ENCODE data around the gene TMOD2. TPM values are rescaled to one million over a fixed set of nuclear protein-coding genes. Genes with fewer than 3 reads are reported as not detected.

Gene TMOD2
- total RNA-seq, 4 donors from 2014 or later: 41.6 to 113 (median 54.7) TPM

DNA sequence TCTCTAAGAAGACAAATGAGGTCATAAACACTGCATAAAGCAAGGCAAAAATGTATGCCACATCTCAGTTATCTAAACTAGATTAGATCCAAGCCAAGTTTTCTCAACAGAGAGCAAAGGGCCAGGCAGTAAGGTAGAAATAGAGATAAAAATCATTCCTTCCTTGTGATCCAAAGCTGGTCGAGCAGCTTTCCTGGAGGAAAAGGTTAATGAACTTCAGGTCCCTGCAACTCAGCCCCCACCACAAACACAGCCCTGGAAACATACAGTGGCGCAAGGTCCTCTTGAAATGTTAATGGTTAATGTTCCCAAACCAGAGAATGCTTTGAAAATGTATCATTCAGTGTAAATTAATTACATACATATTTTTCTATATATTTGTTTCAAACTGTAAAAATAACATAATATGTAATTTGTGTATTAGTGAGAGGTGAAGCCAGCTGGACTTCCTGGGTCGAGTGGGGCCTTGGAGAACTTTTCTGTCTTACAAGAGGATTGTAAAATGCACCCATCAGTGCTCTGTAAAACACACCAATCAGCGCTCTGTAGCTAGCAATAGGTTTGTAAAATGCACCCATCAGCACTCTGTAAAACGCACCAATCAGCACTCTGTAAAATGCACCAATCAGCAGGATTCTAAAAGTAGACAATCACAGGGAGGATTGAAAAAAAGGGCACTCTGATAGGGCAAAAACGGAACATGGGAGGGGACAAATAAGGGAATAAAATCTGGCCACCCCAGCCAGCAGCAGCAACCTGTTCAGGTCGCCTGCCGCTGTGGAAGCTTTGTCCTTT, 31.0 kb upstream of the TMOD2 start:
- peaks cover 0 to 18% (median 0%) of the 10 kb centered on the region in 3 donors for H3K36me3 ChIP-seq
- H3K27ac ChIP-seq: no peak overlapping the region
- H3K9me3 ChIP-seq: no peaks in the 10 kb centered on the region
- DNase-seq (ENCODE audit: low spot score in 2 of 2): no peak
- peaks cover 0 to 15% (median 3%) of the 10 kb centered on the region in 4 donors for H3K4me1 ChIP-seq
- TF ChIP-seq, protein P1, sequence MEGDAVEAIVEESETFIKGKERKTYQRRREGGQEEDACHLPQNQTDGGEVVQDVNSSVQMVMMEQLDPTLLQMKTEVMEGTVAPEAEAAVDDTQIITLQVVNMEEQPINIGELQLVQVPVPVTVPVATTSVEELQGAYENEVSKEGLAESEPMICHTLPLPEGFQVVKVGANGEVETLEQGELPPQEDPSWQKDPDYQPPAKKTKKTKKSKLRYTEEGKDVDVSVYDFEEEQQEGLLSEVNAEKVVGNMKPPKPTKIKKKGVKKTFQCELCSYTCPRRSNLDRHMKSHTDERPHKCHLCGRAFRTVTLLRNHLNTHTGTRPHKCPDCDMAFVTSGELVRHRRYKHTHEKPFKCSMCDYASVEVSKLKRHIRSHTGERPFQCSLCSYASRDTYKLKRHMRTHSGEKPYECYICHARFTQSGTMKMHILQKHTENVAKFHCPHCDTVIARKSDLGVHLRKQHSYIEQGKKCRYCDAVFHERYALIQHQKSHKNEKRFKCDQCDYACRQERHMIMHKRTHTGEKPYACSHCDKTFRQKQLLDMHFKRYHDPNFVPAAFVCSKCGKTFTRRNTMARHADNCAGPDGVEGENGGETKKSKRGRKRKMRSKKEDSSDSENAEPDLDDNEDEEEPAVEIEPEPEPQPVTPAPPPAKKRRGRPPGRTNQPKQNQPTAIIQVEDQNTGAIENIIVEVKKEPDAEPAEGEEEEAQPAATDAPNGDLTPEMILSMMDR (IDR thresholded peaks at IDR 0.05): no peak
- TF ChIP-seq EP300 (IDR thresholded peaks at IDR 0.05) (no peak), POLR2A (IDR thresholded peaks at IDR 0.05) (no peak)
- no peak overlapping the region for H3K4me3 ChIP-seq
- WGBS, 2 donors: 84 to 86% methylated on average over 8 of the region's 8 CpGs
- H3K27me3 ChIP-seq: no peaks in the 10 kb centered on the region

DNA sequence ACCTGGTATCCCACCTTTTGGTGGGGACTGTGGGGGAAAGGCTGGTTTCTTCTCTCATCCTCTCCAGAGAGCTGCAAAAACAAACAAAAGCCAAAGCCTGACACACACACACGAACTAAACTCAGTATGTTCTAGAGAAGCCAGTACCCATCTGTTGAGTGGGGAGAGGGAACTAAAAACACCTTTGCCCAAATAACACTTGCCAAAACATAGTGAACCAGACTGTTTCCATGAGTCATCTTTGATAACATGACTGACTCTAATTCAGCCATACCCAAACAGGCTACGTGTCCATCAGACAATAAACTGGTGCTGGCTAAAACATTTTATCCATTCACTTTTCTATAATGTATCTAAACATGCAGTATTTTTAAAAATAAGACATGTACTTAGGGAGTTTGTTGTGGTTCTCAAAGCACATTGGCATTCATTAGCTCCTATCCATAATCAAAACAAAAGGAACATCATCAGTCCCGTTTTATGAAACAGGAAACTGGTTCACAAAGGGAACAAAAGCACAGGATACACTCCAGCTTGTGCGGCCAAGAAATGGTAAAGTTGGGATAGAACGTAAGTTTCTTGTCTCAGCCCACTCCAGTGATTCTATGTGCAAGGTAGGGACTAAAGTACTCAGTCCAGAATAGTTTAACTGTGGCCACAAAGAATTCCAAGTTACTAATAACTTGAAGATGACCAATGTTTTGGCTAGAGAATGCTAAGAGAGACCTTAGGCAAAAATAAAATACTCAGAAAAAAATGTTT, 30.0 kb upstream of the TMOD2 start:
- Histone ChIP-seq H3K9me3 (no peaks in the 10 kb centered on the region), H3K4me3 (no peak overlapping the region), H3K4me1 (peaks cover 0 to 20% (median 6%) of the 10 kb centered on the region in 4 donors), H3K27me3 (no peaks in the 10 kb centered on the region), H3K36me3 (peaks cover 0 to 15% (median 0%) of the 10 kb centered on the region in 3 donors), H3K27ac (no peak overlapping the region)
- TF ChIP-seq EP300 (IDR thresholded peaks at IDR 0.05) (no peak), POLR2A (IDR thresholded peaks at IDR 0.05) (no peak)
- TF ChIP-seq, protein P1 (IDR thresholded peaks at IDR 0.05): no peak
- no peak for DNase-seq (ENCODE audit: low spot score in 2 of 2)
- 77 to 78% methylated on average over 5 of the region's 5 CpGs for WGBS, 2 donors

DNA sequence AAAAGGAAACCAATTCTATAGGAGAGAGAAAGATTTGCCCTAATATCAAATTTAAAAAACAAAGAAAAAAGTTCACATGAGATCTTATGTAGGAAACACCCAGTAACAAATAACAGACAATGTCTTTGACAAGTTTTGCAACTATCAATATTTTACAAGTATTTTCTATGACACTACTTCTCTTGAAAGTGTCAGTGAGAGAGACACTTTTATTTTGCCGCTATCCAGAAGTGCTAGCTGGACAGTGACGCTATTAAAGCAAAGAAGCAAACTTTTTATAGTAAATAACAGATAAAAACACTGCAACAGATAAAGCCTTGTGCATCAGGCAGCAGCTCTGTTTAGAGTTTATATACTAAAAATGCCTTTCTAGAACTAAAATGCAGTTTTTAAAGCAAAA, 27.2 kb upstream of the TMOD2 start:
- H3K27me3 ChIP-seq: no peaks in the 10 kb centered on the region
- H3K27ac ChIP-seq: no peak overlapping the region
- WGBS, 2 donors: 59 to 66% methylated on average over 2 of the region's 2 CpGs
- H3K4me3 ChIP-seq: no peak overlapping the region
- TF ChIP-seq, protein P1 (IDR thresholded peaks at IDR 0.05): no peak
- no peak for TF ChIP-seq POLR2A (IDR thresholded peaks at IDR 0.05)
- no peak for TF ChIP-seq EP300 (IDR thresholded peaks at IDR 0.05)
- peaks cover 0 to 15% (median 0%) of the 10 kb centered on the region in 3 donors for H3K36me3 ChIP-seq
- no peaks in the 10 kb centered on the region for H3K9me3 ChIP-seq
- DNase-seq (ENCODE audit: low spot score in 2 of 2): no peak
- H3K4me1 ChIP-seq: peaks cover 0 to 29% (median 8%) of the 10 kb centered on the region in 4 donors

DNA sequence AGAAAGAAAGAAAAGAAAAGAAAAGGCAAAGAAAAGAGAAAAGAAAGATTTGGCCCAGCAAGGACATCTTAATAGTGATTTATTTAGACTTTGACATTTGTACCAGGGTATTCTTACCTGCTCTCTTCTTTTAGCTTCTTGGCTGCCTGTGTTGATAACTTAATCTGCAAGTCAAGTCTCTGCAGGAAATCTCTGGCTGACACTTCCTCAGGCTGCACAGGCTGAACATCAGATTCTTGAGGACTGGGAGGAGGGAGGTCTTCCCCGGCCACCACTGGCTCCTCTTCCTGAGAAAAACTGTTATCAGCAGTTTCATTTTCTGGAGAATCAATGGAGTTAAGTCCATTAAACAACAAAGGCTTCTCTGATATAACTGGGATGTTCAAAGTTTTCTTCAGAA, 26.7 kb upstream of the TMOD2 start:
- H3K4me1 ChIP-seq: peaks cover 0 to 29% (median 8%) of the 10 kb centered on the region in 4 donors
- no peaks in the 10 kb centered on the region for H3K9me3 ChIP-seq
- 17 to 28% methylated on average over 1 of the region's 1 CpG for WGBS, 2 donors
- no peak overlapping the region for H3K4me3 ChIP-seq
- no peak for DNase-seq (ENCODE audit: low spot score in 2 of 2)
- TF ChIP-seq, protein P1 (IDR thresholded peaks at IDR 0.05): no peak
- no peak for TF ChIP-seq EP300 (IDR thresholded peaks at IDR 0.05)
- no peak for TF ChIP-seq POLR2A (IDR thresholded peaks at IDR 0.05)
- H3K27ac ChIP-seq: no peak overlapping the region
- peaks cover 0 to 15% (median 0%) of the 10 kb centered on the region in 3 donors for H3K36me3 ChIP-seq
- no peaks in the 10 kb centered on the region for H3K27me3 ChIP-seq
